Stomach (tissue), 19 donors: ENCODE measurements around the gene COL3A1. TPM values are rescaled to one million over a fixed set of nuclear protein-coding genes. Genes with fewer than 3 reads are reported as not detected.
A peak's percentile ranks its signal among the peaks of the same experiment; 100 is the strongest.

Experiments
- DNase-seq, 2 donors: peaks; one replicate each; pipeline versions ENCODE4 v3.0.0 to v3.0.0-alpha.2; 2013 to 2019
- H3K27ac ChIP-seq, 5 donors: fragments of 200-600 bp in 4 of 5; sonication (generic) in 4 of 5; one replicate each; pipeline ENCODE4 v1.5.1; 2013 to 2019; ENCODE audit warnings: mild to moderate bottlenecking in 1 of 5, moderate library complexity in 1 of 5
- H3K27me3 ChIP-seq, 3 donors: fragments of 200-600 bp; sonication (generic); one replicate each; pipeline ENCODE4 v1.5.1; 2017 to 2019; ENCODE audit warnings: mixed run types in 1 of 3
- H3K36me3 ChIP-seq, 4 donors: fragments of 200-600 bp; sonication (generic); 1 replicate in 3 of 4; 2 replicates in 1 of 4; pipeline ENCODE4 v1.5.1; 2016 to 2019
- H3K4me1 ChIP-seq, 4 donors: fragments of 200-600 bp; sonication (generic); one replicate each; pipeline ENCODE4 v1.5.1; 2016 to 2019
- H3K4me3 ChIP-seq, 4 donors: fragments of 200-600 bp; sonication (generic) in 3 of 4; one replicate each; pipeline ENCODE4 v1.5.1; 2016 to 2019; ENCODE audit warnings: mild to moderate bottlenecking in 1 of 4
- H3K9me3 ChIP-seq, 4 donors: fragments of 200-600 bp; sonication (generic); one replicate each; pipeline ENCODE4 v1.5.1; 2016 to 2019
- CTCF ChIP-seq, 7 experiments: fragments of 450-650 bp in 4 of 7; fragments of 200-600 bp in 3 of 7; sonication (generic) in 3 of 7; IDR thresholded peaks; one replicate each; pipeline ENCODE4 v1.5.1; 2016 to 2019; ENCODE audit warnings: antibody characterized with exemption in 7 of 7, control low read depth in 2 of 7, mild to moderate bottlenecking in 1 of 7
- EP300 ChIP-seq: sonication (generic); formaldehyde crosslinking; IDR thresholded peaks from one replicate; pipeline ENCODE4 v1.6.1; 2017; ENCODE audit warnings: antibody characterized with exemption
- POLR2A ChIP-seq, 4 donors: fragments of 450-650 bp; IDR thresholded peaks; one replicate each; pipeline ENCODE4 v1.6.1; 2016; ENCODE audit warnings: antibody characterized with exemption in 4 of 4, control low read depth in 2 of 4, mild to moderate bottlenecking in 1 of 4, moderate library complexity in 1 of 4
- POLR2AphosphoS5 ChIP-seq, 3 donors: sonication (generic); formaldehyde crosslinking; IDR thresholded peaks; one replicate each; pipeline ENCODE4 v1.6.1; 2016; ENCODE audit warnings: antibody characterized with exemption in 3 of 3
- WGBS, 5 donors: extraction: QIAGEN DNeasy Blood & Tissue Kit in 3 of 5; methylation state at CpG; one replicate each; pipeline versions ENCODE4 v1.1.5 to v1.1.7; 2013 to 2018; 5-methylcytosine and 5-hydroxymethylcytosine counted together
- intact Hi-C: fragments of 100-400 bp; cut with DNase I; formaldehyde crosslinking; loops from one replicate; pipeline ENCODE4 v1.15.1; 2023; ENCODE audit warnings: low total_unique reads
- long read RNA-seq, 10 donors: transcript quantifications; one replicate each; lab custom pipeline, GENCODE V29; 2026
- polyA plus RNA-seq, 3 donors: library from polyadenylated mRNA; stranded (reverse); fragments of 200-250 nt; gene quantifications; one replicate each; pipeline ENCODE4 v1.2.3, GENCODE V29; 2013
- total RNA-seq, 5 donors: library from RNA; depleted of rRNA; stranded (reverse); fragments of >200 nt; gene quantifications; one replicate each; pipeline versions ENCODE4 v1.1.0 to v1.2.3, GENCODE V29; 2014 to 2016
- donor health status: healthy with polysubstance abuse.
- donor health status: Bipolar disorder and iron deficiency.
- donor health status: healthy.

COL3A1 gene
- total RNA-seq (1,000 to 10,000 TPM in 2 of 5 donors, 100 to 1,000 TPM in 3; 116 to 7,728 (median 450) TPM), polyA plus RNA-seq (100 to 1,000 TPM in 1 of 3 donors, 10 to 100 TPM in 2; 60.7 to 108 (median 87.2) TPM)
- long read RNA-seq, donor 1, full-length matches to known transcripts: 272 of 1,776 reads
- long read RNA-seq, donor 1, partial matches to known transcripts: 1,487 of 1,776 reads
- long read RNA-seq, donor 1, other reads (novel, unspliced or antisense): 17 of 1,776 reads
- long read RNA-seq, donor 2, full-length matches to known transcripts: 254 of 1,471 reads
- long read RNA-seq, donor 2, partial matches to known transcripts: 1,191 of 1,471 reads
- long read RNA-seq, donor 2, other reads (novel, unspliced or antisense): 26 of 1,471 reads
- long read RNA-seq, donor 3, full-length matches to known transcripts: 195 of 814 reads
- long read RNA-seq, donor 3, partial matches to known transcripts: 600 of 814 reads
- long read RNA-seq, donor 3, other reads (novel, unspliced or antisense): 19 of 814 reads
- long read RNA-seq, donor 4, full-length matches to known transcripts: 38 of 174 reads
- long read RNA-seq, donor 4, partial matches to known transcripts: 136 of 174 reads
- long read RNA-seq, donor 4, other reads (novel, unspliced or antisense): 0 of 174 reads
- long read RNA-seq, donor 5, full-length matches to known transcripts: 902 of 2,818 reads
- long read RNA-seq, donor 5, partial matches to known transcripts: 1,711 of 2,818 reads
- long read RNA-seq, donor 5, other reads (novel, unspliced or antisense): 205 of 2,818 reads
- long read RNA-seq, donor 6: 0 reads
- long read RNA-seq, donor 7, full-length matches to known transcripts: 666 of 2,369 reads
- long read RNA-seq, donor 7, partial matches to known transcripts: 1,553 of 2,369 reads
- long read RNA-seq, donor 7, other reads (novel, unspliced or antisense): 150 of 2,369 reads
- long read RNA-seq, donor 8, full-length matches to known transcripts: 255 of 979 reads
- long read RNA-seq, donor 8, partial matches to known transcripts: 708 of 979 reads
- long read RNA-seq, donor 8, other reads (novel, unspliced or antisense): 16 of 979 reads
- long read RNA-seq, donor 9, full-length matches to known transcripts: 477 of 2,050 reads
- long read RNA-seq, donor 9, partial matches to known transcripts: 1,528 of 2,050 reads
- long read RNA-seq, donor 9, other reads (novel, unspliced or antisense): 45 of 2,050 reads
- long read RNA-seq, donor 10, full-length matches to known transcripts: 53 of 277 reads
- long read RNA-seq, donor 10, partial matches to known transcripts: 219 of 277 reads
- long read RNA-seq, donor 10, other reads (novel, unspliced or antisense): 5 of 277 reads

GRCh38 chr2:188974164-188974563, at the start of gene COL3A1:
Gene COL3A1 (plus strand): TSS chr2:188974373. CDS start chr2:188974490, 117 bp downstream.
- Histone ChIP-seq H3K9me3 (no peaks in the 10 kb centered on the region), H3K4me3 (peak within 1 kb of the TSS; percentile 40 to 45 (median 42)), H3K4me1 (peaks cover 0 to 25% (median 2%) of the 10 kb centered on the region in 4 donors), H3K27ac (peak within 1 kb of the TSS in 4 of 5 donors; percentile 63 to 83 (median 79)), H3K27me3 (no peaks in the 10 kb centered on the region), H3K36me3 (no peaks in the 10 kb centered on the region)
- 41 to 58% (median 54%) methylated on average over 4 of the region's 4 CpGs for WGBS, 5 donors
- TF ChIP-seq POLR2A (IDR thresholded peaks at IDR 0.05) (no peak), POLR2AphosphoS5 (IDR thresholded peaks at IDR 0.05) (peak in 2 of 3 donors; percentile 57 to 93), EP300 (no peak)
- intact Hi-C loops: no loop called here
- DNase-seq: peak in 1 of 2 donors; percentile 90

- no peak for TF ChIP-seq EP300
- no peak for TF ChIP-seq POLR2A (IDR thresholded peaks at IDR 0.05)
- TF ChIP-seq POLR2AphosphoS5 (IDR thresholded peaks at IDR 0.05): no peak
- no peak for TF ChIP-seq CTCF (IDR thresholded peaks at IDR 0.05)
- intact Hi-C loops: no loop called here
These were observed 45.5 kb upstream of the COL3A1 start for GRCh38 chr2:188928643-188929042.

DNA sequence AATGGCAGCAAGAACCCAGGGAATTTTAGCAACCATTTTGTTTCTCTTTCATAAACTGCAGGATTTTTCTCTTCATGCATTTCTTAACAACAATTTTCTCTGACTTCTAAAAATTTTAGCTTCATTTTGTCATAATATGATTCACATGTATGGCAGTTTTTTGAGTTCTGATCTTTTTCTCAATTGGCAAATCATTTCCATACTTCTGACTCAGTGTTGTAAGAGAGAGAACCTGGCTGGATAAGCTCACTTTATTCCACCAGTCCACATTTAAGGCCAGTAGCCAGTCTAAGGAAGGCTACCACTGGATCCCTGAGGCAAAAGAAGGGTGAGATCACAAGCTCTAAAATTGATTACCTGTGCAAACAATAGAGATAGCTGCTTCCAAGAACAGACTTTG, 42.8 kb upstream of the COL3A1 start:
- Histone ChIP-seq H3K36me3 (no peaks in the 10 kb centered on the region), H3K27ac (no peak overlapping the region)
- no peak for TF ChIP-seq POLR2A (IDR thresholded peaks at IDR 0.05)
- no peak for TF ChIP-seq CTCF (IDR thresholded peaks at IDR 0.05)
- TF ChIP-seq EP300: no peak
- TF ChIP-seq POLR2AphosphoS5 (IDR thresholded peaks at IDR 0.05): no peak

More at GRCh38 chr2:188928643-188929042, 45.5 kb upstream of the COL3A1 start:
- WGBS, 5 donors: 97 to 100% (median 98%) methylated on average over 2 of the region's 2 CpGs
- Histone ChIP-seq H3K9me3 (peaks cover 0 to 16% (median 10%) of the 10 kb centered on the region in 4 donors), H3K27ac (no peak overlapping the region), H3K4me1 (no peaks in the 10 kb centered on the region), H3K36me3 (no peaks in the 10 kb centered on the region), H3K27me3 (no peaks in the 10 kb centered on the region), H3K4me3 (no peak overlapping the region)
- DNase-seq: no peak

DNA sequence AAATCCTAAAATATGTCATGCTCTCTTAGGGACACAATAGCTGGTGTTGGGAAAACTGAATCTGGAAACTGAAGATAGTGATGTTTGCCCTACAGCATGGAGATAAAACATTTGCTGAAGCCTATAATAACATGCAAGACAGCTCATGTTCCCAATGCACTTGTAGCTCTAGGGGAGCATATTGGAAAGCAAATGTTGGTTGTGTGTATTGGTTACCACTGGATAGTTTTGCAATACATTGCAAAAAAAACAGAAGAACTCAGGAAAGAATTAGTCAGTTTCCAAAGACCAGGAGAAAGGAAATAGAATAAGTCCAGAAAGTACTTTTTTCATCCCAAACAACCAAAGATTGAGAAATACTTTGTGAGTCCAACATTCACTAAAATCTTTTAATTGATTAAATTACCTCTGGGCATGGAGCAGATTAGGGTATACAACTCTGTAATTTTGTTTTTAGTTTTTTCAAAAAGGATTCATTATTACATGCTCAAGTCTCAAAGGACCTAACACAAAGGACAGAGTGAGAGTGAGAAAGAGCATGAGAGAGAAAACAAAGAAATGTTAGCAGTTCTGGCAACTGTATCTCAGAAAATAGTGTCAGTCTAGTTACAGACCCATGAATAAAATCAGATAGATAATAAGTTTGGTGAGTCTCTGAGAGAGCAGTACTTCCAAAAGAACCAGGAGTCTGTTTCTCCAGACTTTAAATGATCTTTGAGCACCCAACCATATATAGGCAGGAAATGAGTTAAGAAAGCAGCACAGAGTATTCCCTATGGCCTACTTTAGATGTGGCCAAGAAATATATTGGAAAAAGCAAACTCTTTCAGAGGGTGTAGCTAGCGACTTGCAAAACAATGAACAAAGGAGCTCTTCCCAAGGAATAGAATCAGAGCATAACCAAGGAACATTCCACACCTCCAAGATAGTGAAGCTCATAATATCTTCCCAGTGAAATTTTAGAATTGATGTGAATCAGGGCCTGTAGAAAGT, 36.6 kb upstream of the COL3A1 start:
- TF ChIP-seq EP300 (no peak), POLR2AphosphoS5 (IDR thresholded peaks at IDR 0.05) (peak in 1 of 3 donors; percentile 13)
- 33 to 63% (median 59%) methylated on average over 1 of the region's 1 CpG for WGBS, 5 donors

More for the DNA sequence above, 42.8 kb upstream of the COL3A1 start:
- intact Hi-C loops: no loop called here
- Histone ChIP-seq H3K27me3 (no peaks in the 10 kb centered on the region), H3K9me3 (peaks cover 0 to 16% (median 10%) of the 10 kb centered on the region in 4 donors), H3K4me3 (no peak overlapping the region), H3K4me1 (no peaks in the 10 kb centered on the region)
- DNase-seq: no peak

More for the DNA sequence above, 36.6 kb upstream of the COL3A1 start:
- H3K4me1 ChIP-seq: no peaks in the 10 kb centered on the region
- no peaks in the 10 kb centered on the region for H3K36me3 ChIP-seq
- H3K9me3 ChIP-seq: no peaks in the 10 kb centered on the region
- no peaks in the 10 kb centered on the region for H3K27me3 ChIP-seq
- no peak for DNase-seq
- no peak overlapping the region for H3K4me3 ChIP-seq
- H3K27ac ChIP-seq: peak overlapping the region in 3 of 5 donors; percentile 19 to 62 (median 38)
- intact Hi-C loops: no loop called here
